DMS79 (cell line): Measurements from ENCODE around the gene NQO2.
"Not testable (repeated sequence)": the region's sequence is repeated elsewhere in the genome, so short reads cannot be mapped to it uniquely, and the experiment has no call there.

Experiments used
- DNase-seq: peaks from one replicate; lab custom pipeline; 2025; lab: John Stamatoyannopoulos, UW

NQO2 gene

DNA sequence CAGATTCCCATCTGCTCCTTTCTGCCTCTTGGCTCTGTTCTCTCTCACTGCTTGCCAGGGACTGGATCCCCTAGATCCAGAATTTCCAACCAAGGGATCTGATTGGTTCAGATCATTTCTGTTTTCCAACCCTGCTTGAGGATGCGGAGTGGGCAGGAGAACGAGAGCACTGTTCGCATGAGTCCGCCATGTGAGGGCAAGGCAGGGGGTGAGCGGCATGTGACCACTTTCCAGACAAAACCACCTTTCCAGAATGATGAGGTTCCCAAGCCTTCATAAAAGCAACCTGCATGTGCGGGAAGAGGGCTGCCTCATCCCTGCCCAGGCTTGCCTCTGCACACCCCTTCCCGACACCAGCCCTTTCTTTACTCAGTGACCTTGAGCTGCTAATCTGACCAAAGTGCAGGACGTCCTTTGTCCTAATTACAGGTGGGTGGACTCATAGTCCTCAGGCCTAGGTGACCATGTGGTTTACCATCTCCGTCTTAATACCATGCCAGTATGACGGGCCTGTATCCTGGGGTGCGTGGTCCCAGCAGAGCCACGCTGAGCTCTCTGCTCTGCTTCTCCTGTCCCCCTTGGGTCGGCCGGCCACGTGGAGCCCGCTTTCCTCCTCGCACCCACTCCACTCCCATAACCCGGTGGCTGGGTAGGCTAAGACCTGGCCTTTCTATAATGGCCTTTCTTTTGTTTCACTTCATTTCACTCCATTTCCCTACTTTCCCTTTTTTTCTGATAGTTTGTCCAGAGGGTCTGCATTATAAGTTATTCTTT lies 14.4 kb downstream of the NQO2 start:
- no peak for DNase-seq

DNA sequence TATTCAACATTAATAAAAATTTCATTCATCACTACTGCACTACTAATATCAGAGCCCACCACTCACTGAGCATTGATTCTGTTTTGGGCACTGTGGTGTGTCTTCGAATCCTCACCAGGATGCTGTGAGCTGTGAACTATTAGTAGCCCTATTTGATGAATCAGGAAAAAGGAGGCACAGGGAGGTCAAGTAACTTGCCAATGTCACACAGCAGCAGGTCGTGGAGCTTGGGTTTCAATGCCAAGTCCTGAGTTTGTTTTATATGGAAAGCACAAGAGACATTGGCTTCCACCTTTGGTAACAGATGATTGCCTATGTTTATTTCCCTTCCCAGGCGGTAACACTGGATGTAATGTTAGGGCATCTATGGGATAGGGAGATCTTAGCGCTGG lies 15.0 kb downstream of the NQO2 start:
- DNase-seq: no peak

DNA sequence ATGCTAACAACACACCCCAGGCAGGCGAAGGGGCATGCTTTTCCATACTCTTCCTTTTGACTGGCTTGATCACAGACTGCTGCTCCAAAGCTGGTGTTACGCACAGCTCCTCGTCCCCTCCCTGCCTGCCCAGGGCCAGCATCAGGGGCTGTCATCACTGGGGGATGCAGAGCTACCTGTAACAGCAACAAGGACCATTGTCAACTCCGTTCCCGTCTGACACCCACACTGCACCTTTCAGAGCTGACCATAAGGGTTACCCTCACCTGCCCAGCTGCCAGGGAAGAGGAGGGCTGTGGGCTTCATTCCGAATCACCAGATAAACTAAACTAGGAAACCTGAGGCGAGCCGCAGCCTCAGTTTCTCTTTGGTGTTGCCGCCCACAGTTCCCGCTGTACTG lies 15.4 kb downstream of the NQO2 start:
- no peak for DNase-seq

GRCh38 chr6:3016473-3017280 lies 17.0 kb downstream of the NQO2 start:
- no peak for DNase-seq

GRCh38 chr6:3017304-3017703 lies 17.6 kb downstream of the NQO2 start:
- no peak for DNase-seq

DNA sequence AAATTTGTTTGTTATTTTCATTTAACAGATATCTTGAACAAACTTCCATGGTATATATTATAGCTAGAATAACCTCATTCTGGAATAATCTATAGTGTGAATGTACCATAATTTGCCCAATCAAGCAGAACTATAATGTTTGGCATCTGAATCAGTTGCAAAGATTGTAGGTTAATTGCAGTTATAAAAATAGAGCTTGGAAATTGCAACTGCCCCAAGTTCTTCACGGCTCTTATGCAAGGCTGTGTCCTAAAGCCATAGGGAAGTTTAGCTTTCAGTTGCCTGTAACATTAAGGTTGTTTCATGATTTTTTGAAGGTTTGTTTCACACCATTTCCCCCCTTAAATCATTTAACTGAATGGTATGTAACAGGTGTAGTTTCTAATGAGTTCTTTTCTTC lies 19.4 kb downstream of the NQO2 start:
- DNase-seq: no peak

DNA sequence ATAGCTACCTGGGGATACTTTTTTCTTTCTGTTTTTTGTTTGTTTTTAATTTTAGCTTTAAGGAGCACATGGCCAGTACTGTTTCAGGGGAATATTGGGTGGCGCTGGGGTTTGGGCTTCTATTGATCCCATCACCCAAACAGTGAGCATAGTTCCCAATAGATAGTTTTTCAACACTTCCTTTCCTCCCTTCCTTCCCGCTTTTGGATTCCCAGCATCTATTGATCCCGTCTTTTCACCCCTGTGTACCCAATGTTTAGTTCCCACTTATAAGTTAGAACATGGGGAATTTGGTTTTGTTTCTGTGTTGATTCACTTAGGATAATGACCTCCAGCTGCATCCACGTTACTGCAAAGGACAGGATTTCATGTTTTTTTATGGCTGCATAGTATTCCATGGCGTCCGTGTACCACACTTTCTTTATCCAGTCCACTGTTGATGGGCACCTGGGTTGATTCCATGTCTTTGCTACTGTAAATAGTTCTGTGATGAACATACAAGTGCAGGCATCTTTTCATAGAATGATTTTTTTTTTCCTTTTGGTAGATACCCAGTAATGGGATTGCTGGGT lies 20.1 kb downstream of the NQO2 start:
- DNase-seq: no peak

GRCh38 chr6:3020976-3021598 lies 21.4 kb downstream of the NQO2 start:
- not testable (repeated sequence) for DNase-seq

GRCh38 chr6:3022765-3023662 lies 23.3 kb downstream of the NQO2 start:
- DNase-seq: no peak

- DNase-seq: no peak
These were observed 24.2 kb downstream of the NQO2 start for GRCh38 chr6:3023663-3024483.

GRCh38 chr6:3026791-3027626 lies 27.3 kb downstream of the NQO2 start:
- DNase-seq: no peak

- not testable (repeated sequence) for DNase-seq
These were observed 28.5 kb downstream of the NQO2 start for GRCh38 chr6:3028156-3028555.

- DNase-seq: peak; percentile 27
These were observed 32.4 kb downstream of the NQO2 start for GRCh38 chr6:3031857-3032640.

DNA sequence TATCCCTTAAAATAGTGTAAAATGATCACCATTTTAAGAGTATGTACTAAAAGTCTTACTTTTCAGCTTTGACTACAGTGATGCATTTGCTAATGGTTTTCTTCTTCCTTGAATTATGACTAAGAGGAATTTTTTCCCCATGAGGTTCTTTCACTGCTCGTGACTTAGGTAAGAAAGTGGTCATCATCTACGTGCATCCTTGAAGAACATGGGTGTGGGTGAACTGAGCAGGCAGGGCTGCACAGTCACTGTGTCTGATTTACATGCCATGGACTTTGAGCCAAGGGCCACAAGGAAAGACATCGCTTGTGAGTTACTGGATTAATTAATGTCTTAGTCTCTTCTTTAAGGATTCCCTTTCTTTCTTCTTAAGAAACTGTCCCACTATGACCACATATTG lies 33.3 kb downstream of the NQO2 start:
- DNase-seq: no peak

DNA sequence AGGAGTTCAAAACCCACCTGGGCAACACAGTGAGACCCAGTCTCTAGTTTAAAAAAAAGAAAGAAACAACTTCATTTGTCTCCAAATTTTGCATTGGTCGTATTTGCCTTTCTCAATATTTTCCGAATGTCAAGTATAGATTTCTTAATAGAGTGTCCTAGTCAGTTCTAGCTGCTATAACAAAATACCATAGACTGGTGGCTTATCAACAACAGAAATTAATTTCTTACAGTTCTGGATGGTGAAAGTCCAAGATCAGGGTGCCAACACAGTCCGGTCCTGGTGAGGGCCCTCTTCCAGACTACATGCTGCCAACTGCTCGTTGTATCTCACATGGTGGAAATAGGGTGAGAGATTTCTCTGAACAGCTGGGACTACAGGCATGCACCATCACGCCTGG lies 34.0 kb downstream of the NQO2 start:
- no peak for DNase-seq

DNA sequence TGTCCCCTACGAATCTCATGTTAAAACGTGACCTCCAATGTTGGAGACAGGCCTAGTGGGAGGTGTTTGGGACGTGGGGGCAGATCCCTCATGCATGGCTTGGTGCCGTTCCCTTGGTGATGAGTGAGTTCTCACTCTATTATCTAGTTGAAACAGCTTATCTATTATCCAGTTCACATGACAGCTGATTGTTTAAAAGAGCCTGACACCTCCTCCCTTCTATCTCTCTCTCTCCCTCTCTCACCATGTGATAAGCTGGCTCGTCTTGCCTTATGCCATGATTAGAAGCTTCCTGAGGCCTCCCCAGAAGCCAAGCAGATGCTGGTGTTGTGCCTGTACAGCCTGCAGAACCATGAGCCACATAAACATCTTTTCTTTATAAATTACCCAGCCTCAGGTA lies 35.7 kb downstream of the NQO2 start:
- DNase-seq: no peak

DNA sequence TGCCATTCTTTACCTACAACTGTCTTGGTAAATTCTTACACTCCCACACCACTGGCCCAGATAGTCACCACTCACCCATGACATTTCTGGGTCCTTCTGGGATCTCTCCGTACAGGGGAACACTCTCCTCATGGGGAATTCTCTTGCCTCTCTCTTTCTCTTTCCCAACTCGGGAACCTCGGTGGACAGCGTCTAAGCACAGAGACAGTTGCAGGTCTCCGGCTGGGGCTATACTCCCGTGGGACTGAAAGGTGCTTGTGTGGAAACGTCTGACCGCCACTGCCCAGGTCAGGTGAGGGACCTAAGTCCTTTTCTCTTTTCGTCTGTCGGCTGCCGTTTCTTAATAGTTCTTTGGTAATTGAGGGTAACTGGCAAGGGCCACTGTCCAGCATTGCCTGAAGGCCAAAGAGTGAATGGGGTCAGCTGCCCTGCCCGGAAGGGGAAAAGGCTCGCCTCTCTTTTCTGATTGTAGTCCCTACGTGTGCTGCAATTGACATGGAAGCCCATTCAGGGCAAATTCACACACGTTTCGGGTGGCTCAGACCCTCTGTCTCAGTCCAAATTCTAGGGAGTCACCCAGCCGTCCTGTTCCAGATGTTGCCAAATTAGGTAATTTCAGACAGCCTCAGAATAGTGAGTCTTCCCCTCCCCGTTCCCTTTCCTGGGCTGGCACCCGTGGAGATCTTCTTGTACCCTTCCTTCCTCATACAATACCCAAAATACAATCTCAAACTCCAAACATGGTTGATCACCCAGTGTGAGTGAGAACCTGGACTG lies 37.4 kb downstream of the NQO2 start:
- DNase-seq: no peak
